OCI-LY3 (cell line): ENCODE data around the gene SLC35F3.

Experiments
- H2AFZ ChIP-seq: fragments of 200-600, 300-600 bp; shearing (Covaris generic); 2 replicates; pipeline ENCODE4 v1.6.0; 2014; ENCODE audit warnings: antibody characterized with exemption, low read depth, low read length
- H3K27ac ChIP-seq: fragments of 200-600, 300-600 bp; sonication (generic); 2 replicates; pipeline ENCODE4 v1.5.1; 2014; ENCODE audit warnings: mild to moderate bottlenecking, low read length, moderate library complexity, mixed read lengths
- H3K27me3 ChIP-seq: fragments of 200-600, 300-600 bp; sonication (generic); 2 replicates; pipeline ENCODE4 v1.6.1; 2014; ENCODE audit warnings: low read depth, low read length, mixed read lengths
- H3K36me3 ChIP-seq: fragments of 200-600, 300-600 bp; sonication (generic); replicated peaks from 2 replicates; pipeline ENCODE3; 2014; ENCODE audit warnings: low read depth, low read length, mixed read lengths
- H3K4me1 ChIP-seq: fragments of 300-600, 200-600 bp; sonication (generic); 2 replicates; pipeline ENCODE4 v1.6.1; 2014; ENCODE audit warnings: low read length, mixed read lengths
- H3K4me2 ChIP-seq: fragments of 200-600, 300-600 bp; sonication (generic); 2 replicates; pipeline ENCODE4 v1.6.1; 2014; ENCODE audit warnings: low read length, mixed read lengths
- H3K4me3 ChIP-seq: fragments of 300-600, 200-600 bp; sonication (generic); 2 replicates; pipeline ENCODE4 v1.5.1; 2014; ENCODE audit warnings: antibody characterized with exemption, mild to moderate bottlenecking, low read length, moderate library complexity
- H3K79me2 ChIP-seq: fragments of 300-600, 200-600 bp; shearing (Covaris generic); 2 replicates; pipeline ENCODE4 v1.6.1; 2014; ENCODE audit warnings: mild to moderate bottlenecking, low read length, mixed read lengths
- H3K9ac ChIP-seq: fragments of 300-600, 200-600 bp; shearing (Covaris generic); 2 replicates; pipeline ENCODE4 v1.6.0; 2014; ENCODE audit warnings: mild to moderate bottlenecking, low read length, moderate library complexity
- H3K9me3 ChIP-seq: fragments of 200-600, 300-600 bp; shearing (Covaris generic); 2 replicates; pipeline ENCODE4 v1.6.1; 2014; ENCODE audit warnings: low read length, mixed read lengths; ENCODE audit not compliant: insufficient read depth
- H4K20me1 ChIP-seq: fragments of 200-600, 300-600 bp; sonication (generic); 2 replicates; pipeline ENCODE4 v1.6.1; 2016; ENCODE audit warnings: low read length, mixed read lengths; ENCODE audit not compliant: insufficient read depth
- EZH2phosphoT487 ChIP-seq: fragments of 200-600 bp; shearing (Covaris generic); IDR thresholded peaks from 2 replicates; pipeline ENCODE4 v1.6.1; 2018; ENCODE audit warnings: antibody characterized with exemption, mixed run types, low read depth
- TF ChIP-seq, protein P1 (sequence below): fragments of 200-600, 300-600 bp; sonication (generic); IDR thresholded peaks from 2 replicates; pipeline ENCODE4 v1.5.1; 2014; ENCODE audit warnings: antibody characterized with exemption, low read length, low read depth

Gene SLC35F3

DNA sequence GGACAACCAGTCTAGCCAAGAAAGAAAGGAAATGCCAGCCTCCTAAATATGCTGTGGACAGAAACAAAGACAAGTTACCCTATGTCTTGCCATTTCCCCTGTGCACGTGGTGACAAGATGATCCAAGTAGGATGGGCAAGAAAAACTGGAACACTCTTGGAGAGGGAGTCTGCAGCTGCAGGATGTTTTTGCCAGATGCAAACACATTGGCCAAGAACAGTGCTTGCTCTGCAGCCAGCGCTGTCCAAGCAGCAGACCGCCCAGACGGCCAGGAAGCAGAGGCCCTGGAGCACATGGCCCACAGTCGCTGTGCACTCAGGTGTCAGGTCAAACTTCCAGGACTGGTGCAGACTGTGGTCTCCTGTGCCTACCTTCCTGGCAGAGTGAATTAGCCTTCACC is 189.3 kb downstream of the SLC35F3 start:
- Histone ChIP-seq H3K4me2 (no peak overlapping the region), H3K4me1 (no peaks in the 10 kb centered on the region), H3K9me3 (0 out of 2 replicates have a peak, but pooled peaks cover 3% of the 10 kb centered on the region), H2AFZ (no peak overlapping the region), H3K36me3 (no peaks in the 10 kb centered on the region), H3K9ac (no peak overlapping the region), H3K27ac (no peak overlapping the region), H3K4me3 (no peak overlapping the region), H3K79me2 (no peaks in the 10 kb centered on the region), H4K20me1 (no peaks in the 10 kb centered on the region), H3K27me3 (peaks cover 25% of the 10 kb centered on the region)
- TF ChIP-seq EZH2phosphoT487: no peak

DNA sequence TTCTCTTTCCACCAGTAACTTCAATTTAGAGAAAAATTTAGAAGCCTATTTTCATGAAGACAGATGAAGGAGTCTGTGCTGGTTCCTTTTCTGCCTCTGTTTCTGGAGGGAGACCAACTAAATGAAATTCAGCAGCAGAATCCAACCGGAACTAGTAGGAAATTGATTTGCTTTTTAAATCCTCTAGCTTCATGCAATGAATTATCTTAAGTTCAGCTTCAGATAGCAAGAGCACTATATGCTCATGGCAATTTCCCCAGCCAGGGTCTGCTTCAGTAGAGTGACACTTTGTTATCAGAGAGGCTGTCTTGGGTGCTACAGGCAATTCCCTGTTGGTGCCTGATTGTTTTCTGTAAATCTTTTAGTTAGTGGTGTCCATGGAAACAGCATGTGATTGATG is 189.7 kb downstream of the SLC35F3 start:
- H3K4me2 ChIP-seq: no peak overlapping the region
- H3K4me1 ChIP-seq: no peaks in the 10 kb centered on the region
- no peaks in the 10 kb centered on the region for H4K20me1 ChIP-seq
- no peak overlapping the region for H2AFZ ChIP-seq
- H3K27me3 ChIP-seq: peaks cover 25% of the 10 kb centered on the region
- TF ChIP-seq, protein P1, sequence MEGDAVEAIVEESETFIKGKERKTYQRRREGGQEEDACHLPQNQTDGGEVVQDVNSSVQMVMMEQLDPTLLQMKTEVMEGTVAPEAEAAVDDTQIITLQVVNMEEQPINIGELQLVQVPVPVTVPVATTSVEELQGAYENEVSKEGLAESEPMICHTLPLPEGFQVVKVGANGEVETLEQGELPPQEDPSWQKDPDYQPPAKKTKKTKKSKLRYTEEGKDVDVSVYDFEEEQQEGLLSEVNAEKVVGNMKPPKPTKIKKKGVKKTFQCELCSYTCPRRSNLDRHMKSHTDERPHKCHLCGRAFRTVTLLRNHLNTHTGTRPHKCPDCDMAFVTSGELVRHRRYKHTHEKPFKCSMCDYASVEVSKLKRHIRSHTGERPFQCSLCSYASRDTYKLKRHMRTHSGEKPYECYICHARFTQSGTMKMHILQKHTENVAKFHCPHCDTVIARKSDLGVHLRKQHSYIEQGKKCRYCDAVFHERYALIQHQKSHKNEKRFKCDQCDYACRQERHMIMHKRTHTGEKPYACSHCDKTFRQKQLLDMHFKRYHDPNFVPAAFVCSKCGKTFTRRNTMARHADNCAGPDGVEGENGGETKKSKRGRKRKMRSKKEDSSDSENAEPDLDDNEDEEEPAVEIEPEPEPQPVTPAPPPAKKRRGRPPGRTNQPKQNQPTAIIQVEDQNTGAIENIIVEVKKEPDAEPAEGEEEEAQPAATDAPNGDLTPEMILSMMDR: no peak
- TF ChIP-seq EZH2phosphoT487: no peak
- 0 out of 2 replicates have a peak, but pooled peaks cover 3% of the 10 kb centered on the region for H3K9me3 ChIP-seq
- no peaks in the 10 kb centered on the region for H3K79me2 ChIP-seq
- no peak overlapping the region for H3K9ac ChIP-seq
- no peak overlapping the region for H3K27ac ChIP-seq
- no peaks in the 10 kb centered on the region for H3K36me3 ChIP-seq
- H3K4me3 ChIP-seq: no peak overlapping the region

DNA sequence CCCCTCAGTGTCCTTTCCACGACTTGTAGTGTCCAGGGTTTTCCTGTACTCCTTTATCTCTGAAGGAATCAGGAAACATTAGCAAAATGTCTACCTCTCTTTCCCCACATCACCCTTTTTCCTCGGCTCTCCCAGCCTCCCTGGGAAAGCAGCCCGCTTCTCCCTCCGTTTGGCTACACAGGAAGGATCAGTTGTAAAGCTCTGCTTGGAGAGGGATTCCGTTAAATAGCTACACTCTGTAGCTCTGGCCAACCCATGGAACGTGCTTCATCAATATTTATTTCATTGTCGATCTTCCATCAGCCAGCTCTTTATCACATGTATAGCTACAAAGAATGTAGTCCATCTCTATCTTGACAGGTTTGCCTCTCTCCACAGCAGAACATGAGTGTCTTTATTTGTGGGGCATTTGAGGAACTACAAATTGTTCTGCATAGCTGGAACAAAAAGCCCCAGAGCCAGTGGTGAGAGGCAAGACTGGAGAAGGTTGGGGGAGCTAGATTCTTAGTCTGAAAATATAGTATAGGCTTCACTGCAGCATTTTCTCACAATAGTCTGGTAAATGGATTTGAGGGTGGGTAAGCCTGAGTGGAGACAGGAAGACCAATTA is 191.8 kb downstream of the SLC35F3 start:
- no peaks in the 10 kb centered on the region for H3K36me3 ChIP-seq
- no peak for TF ChIP-seq EZH2phosphoT487
- TF ChIP-seq, protein P1: no peak
- H3K27ac ChIP-seq: no peak overlapping the region
- no peak overlapping the region for H3K9ac ChIP-seq
- peaks cover 20% of the 10 kb centered on the region for H3K27me3 ChIP-seq
- no peaks in the 10 kb centered on the region for H4K20me1 ChIP-seq
- H3K4me1 ChIP-seq: no peaks in the 10 kb centered on the region
- no peak overlapping the region for H2AFZ ChIP-seq
- no peak overlapping the region for H3K4me3 ChIP-seq
- no peak overlapping the region for H3K4me2 ChIP-seq
- H3K79me2 ChIP-seq: no peaks in the 10 kb centered on the region
- H3K9me3 ChIP-seq: no peaks in the 10 kb centered on the region

DNA sequence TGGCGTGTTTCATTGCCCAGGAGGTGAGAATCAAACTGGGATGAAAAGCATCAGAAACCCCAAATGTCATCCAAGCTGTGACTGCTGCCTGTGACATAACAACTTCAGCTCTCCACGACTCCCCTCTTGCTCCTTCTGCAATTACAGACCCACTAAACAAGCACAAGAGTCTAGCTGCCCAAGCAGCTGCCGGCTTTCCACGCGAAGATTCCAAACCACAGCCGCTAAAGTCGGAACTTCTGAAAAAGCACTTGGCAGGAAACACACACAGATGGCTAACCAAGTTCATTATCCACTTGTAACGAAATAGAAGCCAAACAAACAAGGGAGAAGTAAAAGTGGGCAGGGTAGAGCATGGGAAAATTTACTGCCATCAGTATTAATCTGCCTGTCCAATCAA is 198.1 kb downstream of the SLC35F3 start:
- Histone ChIP-seq H2AFZ (no peak overlapping the region), H3K9me3 (no peaks in the 10 kb centered on the region), H3K9ac (no peak overlapping the region), H3K4me3 (no peak overlapping the region), H3K79me2 (no peaks in the 10 kb centered on the region), H3K36me3 (no peaks in the 10 kb centered on the region), H3K4me1 (no peaks in the 10 kb centered on the region), H3K27ac (no peak overlapping the region), H3K4me2 (no peak overlapping the region), H3K27me3 (peaks cover 28% of the 10 kb centered on the region), H4K20me1 (no peaks in the 10 kb centered on the region)
- TF ChIP-seq, protein P1: no peak
- no peak for TF ChIP-seq EZH2phosphoT487
